ENCODE data around the gene KPTN. TPM values are rescaled to one million over a fixed set of nuclear protein-coding genes. Genes with fewer than 3 reads are reported as not detected.
A peak's percentile ranks its signal among the peaks of the same experiment; 100 is the strongest.

KPTN gene
- total RNA-seq, 1 donor from 2014 or later = 9.1 TPM

DNA sequence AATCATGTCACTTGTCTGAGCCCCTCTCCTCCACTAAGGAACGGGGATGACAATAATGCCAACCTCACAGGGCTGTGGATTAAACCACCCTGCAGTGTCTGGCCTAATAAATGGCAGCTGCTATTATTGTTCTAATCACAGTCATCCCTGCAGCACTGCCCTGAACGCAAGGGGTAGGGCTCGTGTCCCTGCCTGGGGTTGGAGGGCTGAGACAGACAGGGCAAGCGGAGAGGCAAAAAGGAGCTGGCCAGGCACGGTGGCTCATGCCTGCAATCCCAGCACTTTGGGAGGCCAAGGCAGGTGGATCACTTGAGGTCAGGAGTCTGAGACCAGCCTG is 10.2 kb upstream of the KPTN start:
- H3K27ac Mint-ChIP-seq (ENCODE audit: unreplicated experiment) = peak overlapping the region; percentile 27
- H3K36me3 Mint-ChIP-seq (ENCODE audit: low read depth) = peaks cover 6% of the 10 kb centered on the region
- H3K9me3 Mint-ChIP-seq (ENCODE audit: low read depth) = no peaks in the 10 kb centered on the region
- H3K4me1 Mint-ChIP-seq (ENCODE audit: low read depth) = no peaks in the 10 kb centered on the region
- DNase-seq (ENCODE audit: low spot score) = no peak
- H3K27me3 Mint-ChIP-seq (ENCODE audit: low read depth) = no peaks in the 10 kb centered on the region
- TF ChIP-seq, protein P1, sequence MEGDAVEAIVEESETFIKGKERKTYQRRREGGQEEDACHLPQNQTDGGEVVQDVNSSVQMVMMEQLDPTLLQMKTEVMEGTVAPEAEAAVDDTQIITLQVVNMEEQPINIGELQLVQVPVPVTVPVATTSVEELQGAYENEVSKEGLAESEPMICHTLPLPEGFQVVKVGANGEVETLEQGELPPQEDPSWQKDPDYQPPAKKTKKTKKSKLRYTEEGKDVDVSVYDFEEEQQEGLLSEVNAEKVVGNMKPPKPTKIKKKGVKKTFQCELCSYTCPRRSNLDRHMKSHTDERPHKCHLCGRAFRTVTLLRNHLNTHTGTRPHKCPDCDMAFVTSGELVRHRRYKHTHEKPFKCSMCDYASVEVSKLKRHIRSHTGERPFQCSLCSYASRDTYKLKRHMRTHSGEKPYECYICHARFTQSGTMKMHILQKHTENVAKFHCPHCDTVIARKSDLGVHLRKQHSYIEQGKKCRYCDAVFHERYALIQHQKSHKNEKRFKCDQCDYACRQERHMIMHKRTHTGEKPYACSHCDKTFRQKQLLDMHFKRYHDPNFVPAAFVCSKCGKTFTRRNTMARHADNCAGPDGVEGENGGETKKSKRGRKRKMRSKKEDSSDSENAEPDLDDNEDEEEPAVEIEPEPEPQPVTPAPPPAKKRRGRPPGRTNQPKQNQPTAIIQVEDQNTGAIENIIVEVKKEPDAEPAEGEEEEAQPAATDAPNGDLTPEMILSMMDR (IDR thresholded peaks at IDR 0.05) = no peak
- no peak overlapping the region for H3K4me3 Mint-ChIP-seq (ENCODE audit: unreplicated experiment)

GRCh38 chr19:47493378-47494210 is 9.6 kb upstream of the KPTN start:
- no peaks in the 10 kb centered on the region for H3K9me3 Mint-ChIP-seq (ENCODE audit: low read depth)
- peak overlapping the region; percentile 57 for H3K27ac Mint-ChIP-seq (ENCODE audit: unreplicated experiment)
- H3K4me3 Mint-ChIP-seq (ENCODE audit: unreplicated experiment) = no peak overlapping the region
- DNase-seq (ENCODE audit: low spot score) = no peak
- H3K36me3 Mint-ChIP-seq (ENCODE audit: low read depth) = peaks cover 6% of the 10 kb centered on the region
- H3K27me3 Mint-ChIP-seq (ENCODE audit: low read depth) = no peaks in the 10 kb centered on the region
- H3K4me1 Mint-ChIP-seq (ENCODE audit: low read depth) = no peaks in the 10 kb centered on the region
- TF ChIP-seq, protein P1 (IDR thresholded peaks at IDR 0.05) = no peak

DNA sequence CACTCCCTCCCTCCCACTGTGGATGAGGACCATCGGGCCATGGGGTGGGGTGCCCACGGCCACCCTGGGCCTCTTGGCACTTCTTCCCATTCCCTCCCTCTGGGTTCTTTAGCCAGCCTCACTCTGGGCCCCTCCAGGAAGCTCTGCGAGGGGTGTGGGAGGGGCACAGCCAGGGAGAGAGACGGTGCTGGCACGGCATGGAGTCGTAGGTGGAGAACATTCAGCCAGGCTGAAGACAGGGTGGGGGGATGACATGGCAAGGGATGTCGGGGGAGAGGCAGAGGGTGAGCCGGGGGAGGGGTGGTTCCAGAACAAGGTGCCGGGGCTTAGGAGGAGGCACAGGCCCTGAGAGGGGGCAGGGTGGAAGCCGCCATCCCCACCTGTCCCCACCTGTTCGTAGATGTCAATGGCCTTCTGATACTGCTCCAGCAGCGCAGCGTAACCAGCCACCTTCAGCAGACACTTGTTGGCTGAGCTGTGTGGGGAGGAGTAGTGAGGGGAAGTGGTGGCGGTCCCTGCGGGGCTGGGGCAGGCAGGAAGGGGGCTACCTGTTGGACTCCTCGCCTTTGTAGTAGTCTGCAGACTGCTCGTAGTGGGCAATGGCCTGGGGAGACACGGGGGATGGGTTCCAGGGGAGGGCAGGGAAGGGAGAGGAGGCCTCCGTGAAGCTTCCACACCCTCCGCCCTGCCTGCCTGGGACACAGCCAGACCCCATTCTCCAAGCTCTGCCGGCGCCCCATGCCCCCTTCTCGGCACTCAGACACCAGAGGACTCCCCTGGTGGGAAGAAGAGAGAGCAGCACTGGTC is 8.8 kb upstream of the KPTN start:
- H3K27ac Mint-ChIP-seq (ENCODE audit: unreplicated experiment) = peak overlapping the region; percentile 57
- TF ChIP-seq, protein P1 (IDR thresholded peaks at IDR 0.05) = no peak
- no peak overlapping the region for H3K4me3 Mint-ChIP-seq (ENCODE audit: unreplicated experiment)
- no peaks in the 10 kb centered on the region for H3K9me3 Mint-ChIP-seq (ENCODE audit: low read depth)
- DNase-seq (ENCODE audit: low spot score) = no peak
- peaks cover 6% of the 10 kb centered on the region for H3K36me3 Mint-ChIP-seq (ENCODE audit: low read depth)
- no peaks in the 10 kb centered on the region for H3K4me1 Mint-ChIP-seq (ENCODE audit: low read depth)
- H3K27me3 Mint-ChIP-seq (ENCODE audit: low read depth) = no peaks in the 10 kb centered on the region

DNA sequence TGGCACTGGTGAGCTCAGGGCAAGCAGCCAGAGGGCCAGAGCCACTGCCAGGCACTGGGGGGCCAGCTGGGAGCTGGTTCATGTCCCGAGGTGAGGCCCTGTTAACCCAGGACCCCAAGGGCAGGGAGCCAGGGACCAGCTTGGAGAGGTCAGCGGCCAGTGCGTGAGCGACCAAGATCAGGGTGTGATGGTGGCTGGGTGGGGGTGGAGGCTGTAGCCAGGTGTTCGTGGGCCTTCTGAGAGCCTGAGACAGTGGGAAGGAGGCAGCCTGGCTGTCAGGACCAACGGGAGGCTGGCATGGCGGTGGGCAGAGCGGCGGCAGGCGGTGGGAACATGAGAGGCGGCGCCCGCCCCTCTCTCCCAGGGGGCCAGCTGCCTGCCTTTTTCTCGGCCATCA is 8.1 kb upstream of the KPTN start:
- Mint-ChIP-seq H3K4me3 (ENCODE audit: unreplicated experiment) (no peak overlapping the region), H3K27me3 (ENCODE audit: low read depth) (no peaks in the 10 kb centered on the region), H3K27ac (ENCODE audit: unreplicated experiment) (peak overlapping the region; percentile 63), H3K4me1 (ENCODE audit: low read depth) (no peaks in the 10 kb centered on the region), H3K36me3 (ENCODE audit: low read depth) (peaks cover 6% of the 10 kb centered on the region), H3K9me3 (ENCODE audit: low read depth) (no peaks in the 10 kb centered on the region)
- peak; percentile 87 for DNase-seq (ENCODE audit: low spot score)
- TF ChIP-seq, protein P1 (IDR thresholded peaks at IDR 0.05) = no peak

DNA sequence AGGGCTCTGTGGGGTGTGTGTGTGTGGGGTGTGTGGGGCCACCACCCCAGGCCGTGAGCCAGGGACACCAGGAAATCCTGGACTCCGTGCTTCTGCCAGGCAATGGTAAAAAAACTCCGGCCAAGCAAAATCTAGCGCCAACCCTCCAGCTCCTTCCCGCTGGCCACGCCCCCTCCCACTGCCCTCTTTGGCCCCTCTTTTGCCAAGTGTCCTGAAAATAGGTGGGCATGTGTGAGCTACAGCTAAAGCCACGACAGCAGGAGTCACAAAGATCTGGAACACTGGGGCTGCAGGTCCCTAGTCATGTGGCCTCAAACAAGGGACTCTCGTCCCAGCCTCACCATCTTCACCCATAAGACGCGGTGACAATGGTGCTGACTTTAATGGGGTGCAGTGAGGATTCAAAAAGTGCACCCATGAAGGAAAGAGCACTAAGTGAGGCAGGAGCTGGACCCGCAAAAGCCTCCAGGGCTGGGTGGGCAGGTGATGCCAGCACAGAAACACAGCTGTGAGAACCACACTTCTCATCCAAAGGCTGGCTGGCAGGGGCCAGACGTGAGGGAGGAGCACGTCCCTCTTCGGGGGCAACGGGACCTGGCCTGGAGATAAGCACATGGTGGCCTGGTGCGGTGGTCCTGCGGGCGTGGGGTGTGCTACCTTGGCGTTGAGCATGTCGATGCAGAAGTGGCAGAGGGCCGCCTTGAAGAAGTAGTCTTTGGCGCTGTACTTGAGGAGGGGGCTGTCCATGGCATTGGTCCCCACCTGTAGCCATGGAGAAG is 7.5 kb upstream of the KPTN start:
- no peaks in the 10 kb centered on the region for H3K4me1 Mint-ChIP-seq (ENCODE audit: low read depth)
- H3K36me3 Mint-ChIP-seq (ENCODE audit: low read depth) = peaks cover 6% of the 10 kb centered on the region
- H3K4me3 Mint-ChIP-seq (ENCODE audit: unreplicated experiment) = no peak overlapping the region
- DNase-seq (ENCODE audit: low spot score) = peak; percentile 93
- H3K27ac Mint-ChIP-seq (ENCODE audit: unreplicated experiment) = no peak overlapping the region
- H3K27me3 Mint-ChIP-seq (ENCODE audit: low read depth) = no peaks in the 10 kb centered on the region
- no peaks in the 10 kb centered on the region for H3K9me3 Mint-ChIP-seq (ENCODE audit: low read depth)
- TF ChIP-seq, protein P1 (IDR thresholded peaks at IDR 0.05) = no peak

All from chondrocyte (in vitro differentiated cells).